ENCODE measurements around the gene CADPS2.
"Not testable (repeated sequence)": the region's sequence is repeated elsewhere in the genome, so short reads cannot be mapped to it uniquely, and the experiment has no call there.

- not testable (repeated sequence) for TF ChIP-seq CTCF (conservative IDR thresholded peaks at IDR 0.05; ENCODE audit: low read length); EZH2phosphoT487 (IDR thresholded peaks at IDR 0.05; ENCODE audit: borderline replicate concordance)
These were observed 205.1 kb downstream of the CADPS2 start for GRCh38 chr7:122681186-122681585.

Measured in Loucy (cell line).